GM13976 (cell line): ENCODE results near the gene ARHGEF25.
A peak's percentile ranks its signal among the peaks of the same experiment; 100 is the strongest.

Source experiments
- DNase-seq: peaks from one replicate; pipeline ENCODE4 v3.0.0; 2012; ENCODE audit warnings: low spot score
- CTCF ChIP-seq: IDR thresholded peaks from 2 replicates; pipeline ENCODE4 v1.5.1; 2012; ENCODE audit warnings: borderline replicate concordance, mild to moderate bottlenecking; ENCODE audit not compliant: insufficient read depth; ENCODE audit errors: extremely low read depth, missing control alignments, control extremely low read depth
- in situ Hi-C: fragments of 300-500 bp; cut with MboI; formaldehyde crosslinking; loops from one replicate; pipeline ENCODE4 v1.12.0; 2022; ENCODE audit warnings: low sequenced_read_pairs, mixed read lengths, inconsistent platforms; ENCODE audit not compliant: unreplicated experiment

Gene ARHGEF25

GRCh38 chr12:57626111-57626920 is 15.1 kb downstream of the ARHGEF25 start:
- in situ Hi-C loops, result no loop called here
- no peak for TF ChIP-seq CTCF
- DNase-seq, result no peak

- no peak for TF ChIP-seq CTCF
- DNase-seq, result no peak
These were observed 15.7 kb downstream of the ARHGEF25 start for GRCh38 chr12:57626921-57627445.

GRCh38 chr12:57627501-57628279 is 16.5 kb downstream of the ARHGEF25 start:
- in situ Hi-C loops, result no loop called here
- DNase-seq, result no peak
- TF ChIP-seq CTCF, result peak; percentile 21

More at GRCh38 chr12:57626921-57627445, 15.7 kb downstream of the ARHGEF25 start:
- in situ Hi-C loops, result no loop called here

GRCh38 chr12:57628280-57629191 is 17.3 kb downstream of the ARHGEF25 start:
- DNase-seq, result no peak
- TF ChIP-seq CTCF, result no peak
- in situ Hi-C loops, result no loop called here

- in situ Hi-C loops, result no loop called here
- no peak for TF ChIP-seq CTCF
- no peak for DNase-seq
These were observed 18.7 kb downstream of the ARHGEF25 start for GRCh38 chr12:57629897-57630471.
